ENCODE measurements around the gene FBXO48. TPM values are rescaled to one million over a fixed set of nuclear protein-coding genes. Genes with fewer than 3 reads are reported as not detected.

FBXO48 gene
- polyA plus RNA-seq, 1 donor (not counting 4 experiments of a cell fraction or from before 2014, with no cell fraction given): 1.9 TPM

DNA sequence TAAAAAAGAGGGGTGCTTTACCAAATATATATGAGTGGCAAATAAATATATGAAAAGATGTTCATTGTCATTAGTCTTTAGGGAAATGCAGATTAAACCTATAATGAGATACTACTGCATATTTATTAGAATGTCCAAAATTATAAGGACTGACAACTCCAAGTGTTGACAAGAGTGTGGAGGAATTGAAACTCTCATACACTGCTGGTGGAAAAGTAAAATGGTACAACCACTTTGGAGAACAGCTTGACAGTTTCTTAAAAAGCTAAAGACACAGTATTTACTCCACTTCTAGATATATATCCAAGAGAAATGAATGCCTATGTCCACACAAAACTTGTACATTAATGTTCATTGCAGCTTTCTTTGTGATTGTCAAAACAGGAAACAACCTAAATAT lies 51.6 kb downstream of the FBXO48 start:
- Histone ChIP-seq H3K9me3 (ENCODE audit: control insufficient read depth, low read depth, low read length) (no peaks in the 10 kb centered on the region), H3K4me1 (ENCODE audit: control insufficient read depth, extremely low read depth, insufficient read depth, low read length) (no peaks in the 10 kb centered on the region), H3K36me3 (ENCODE audit: control insufficient read depth in 2 of 2, extremely low read depth in 1 of 2, insufficient read depth in 2 of 2, low read length in 2 of 2) (no peaks in the 10 kb centered on the region), H4K20me1 (ENCODE audit: control insufficient read depth, extremely low read depth, insufficient read depth, low read length) (no peaks in the 10 kb centered on the region), H3K79me2 (ENCODE audit: control insufficient read depth, insufficient read depth, low read length) (no peaks in the 10 kb centered on the region), H3K9me1 (ENCODE audit: control insufficient read depth, extremely low read depth, insufficient read depth, low read length) (no peaks in the 10 kb centered on the region), H3K4me2 (ENCODE audit: control insufficient read depth, extremely low read depth, insufficient read depth, low read depth, low read length) (no peak overlapping the region), H3K27me3 (ENCODE audit: control insufficient read depth, extremely low read depth, insufficient read depth, low read length) (no peaks in the 10 kb centered on the region), H3K4me3 (ENCODE audit: control insufficient read depth in 2 of 3, extremely low read depth in 1 of 3, insufficient read depth in 2 of 3, low read depth in 1 of 3, low read length in 3 of 3) (no peak overlapping the region), H3K9ac (ENCODE audit: control insufficient read depth, extremely low read depth, insufficient read depth, low read length) (no peak overlapping the region), H3K27ac (ENCODE audit: control insufficient read depth, insufficient read depth, low read length) (no peak overlapping the region), H2AFZ (ENCODE audit: control insufficient read depth, low read length) (no peak overlapping the region)
- dilution Hi-C loops (cut with MboI; ENCODE audit: extremely low pct_ligation_motif_present, low sequenced_read_pairs): no loop called here
- FAIRE-seq (no peak), DNase-seq (ENCODE audit: low read depth, low spot score) (no peak)
- TF ChIP-seq EZH2 (IDR thresholded peaks at IDR 0.05; ENCODE audit: low read length): no peak
- TF ChIP-seq, protein P1, sequence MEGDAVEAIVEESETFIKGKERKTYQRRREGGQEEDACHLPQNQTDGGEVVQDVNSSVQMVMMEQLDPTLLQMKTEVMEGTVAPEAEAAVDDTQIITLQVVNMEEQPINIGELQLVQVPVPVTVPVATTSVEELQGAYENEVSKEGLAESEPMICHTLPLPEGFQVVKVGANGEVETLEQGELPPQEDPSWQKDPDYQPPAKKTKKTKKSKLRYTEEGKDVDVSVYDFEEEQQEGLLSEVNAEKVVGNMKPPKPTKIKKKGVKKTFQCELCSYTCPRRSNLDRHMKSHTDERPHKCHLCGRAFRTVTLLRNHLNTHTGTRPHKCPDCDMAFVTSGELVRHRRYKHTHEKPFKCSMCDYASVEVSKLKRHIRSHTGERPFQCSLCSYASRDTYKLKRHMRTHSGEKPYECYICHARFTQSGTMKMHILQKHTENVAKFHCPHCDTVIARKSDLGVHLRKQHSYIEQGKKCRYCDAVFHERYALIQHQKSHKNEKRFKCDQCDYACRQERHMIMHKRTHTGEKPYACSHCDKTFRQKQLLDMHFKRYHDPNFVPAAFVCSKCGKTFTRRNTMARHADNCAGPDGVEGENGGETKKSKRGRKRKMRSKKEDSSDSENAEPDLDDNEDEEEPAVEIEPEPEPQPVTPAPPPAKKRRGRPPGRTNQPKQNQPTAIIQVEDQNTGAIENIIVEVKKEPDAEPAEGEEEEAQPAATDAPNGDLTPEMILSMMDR (optimal IDR thresholded peaks at IDR 0.05 in 1 of 3, IDR thresholded peaks at IDR 0.05 in 1 of 3, conservative IDR thresholded peaks at IDR 0.05 in 1 of 3; ENCODE audit: extremely low read depth in 1 of 3, insufficient read depth in 2 of 3, low read length in 3 of 3): no peak

DNA sequence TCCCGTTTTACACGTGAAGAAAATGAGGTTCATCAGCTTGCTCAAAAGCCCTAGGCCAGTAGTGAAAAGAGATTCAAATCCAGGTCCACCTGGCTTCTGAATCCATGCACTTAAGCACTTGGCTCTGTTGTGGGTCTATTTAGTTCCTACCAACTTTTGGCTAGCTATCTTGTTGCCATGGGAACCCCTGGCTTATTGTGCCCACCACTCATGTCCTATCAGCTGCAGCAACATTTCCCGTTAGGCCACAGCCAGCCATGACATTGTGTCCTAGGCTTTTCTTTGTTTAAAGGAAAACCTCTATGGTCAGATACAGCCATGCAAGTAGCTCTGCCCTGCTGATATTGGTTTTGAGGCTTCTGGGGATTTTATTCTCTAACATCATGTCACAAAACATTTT lies 52.2 kb downstream of the FBXO48 start:
- TF ChIP-seq EZH2 (IDR thresholded peaks at IDR 0.05; ENCODE audit: low read length): no peak
- TF ChIP-seq, protein P1 (optimal IDR thresholded peaks at IDR 0.05 in 1 of 3, IDR thresholded peaks at IDR 0.05 in 1 of 3, conservative IDR thresholded peaks at IDR 0.05 in 1 of 3; ENCODE audit: extremely low read depth in 1 of 3, insufficient read depth in 2 of 3, low read length in 3 of 3): no peak
- H3K79me2 ChIP-seq (ENCODE audit: control insufficient read depth, insufficient read depth, low read length): no peaks in the 10 kb centered on the region
- H3K27ac ChIP-seq (ENCODE audit: control insufficient read depth, insufficient read depth, low read length): no peak overlapping the region
- FAIRE-seq (no peak), DNase-seq (ENCODE audit: low read depth, low spot score) (no peak)
- H3K4me2 ChIP-seq (ENCODE audit: control insufficient read depth, extremely low read depth, insufficient read depth, low read depth, low read length): no peak overlapping the region
- no peaks in the 10 kb centered on the region for H3K36me3 ChIP-seq (ENCODE audit: control insufficient read depth in 2 of 2, extremely low read depth in 1 of 2, insufficient read depth in 2 of 2, low read length in 2 of 2)
- H3K4me1 ChIP-seq (ENCODE audit: control insufficient read depth, extremely low read depth, insufficient read depth, low read length): no peaks in the 10 kb centered on the region
- no peak overlapping the region for H3K4me3 ChIP-seq (ENCODE audit: control insufficient read depth in 2 of 3, extremely low read depth in 1 of 3, insufficient read depth in 2 of 3, low read depth in 1 of 3, low read length in 3 of 3)
- no peaks in the 10 kb centered on the region for H3K27me3 ChIP-seq (ENCODE audit: control insufficient read depth, extremely low read depth, insufficient read depth, low read length)
- no peaks in the 10 kb centered on the region for H3K9me3 ChIP-seq (ENCODE audit: control insufficient read depth, low read depth, low read length)
- H4K20me1 ChIP-seq (ENCODE audit: control insufficient read depth, extremely low read depth, insufficient read depth, low read length): no peaks in the 10 kb centered on the region
- H3K9ac ChIP-seq (ENCODE audit: control insufficient read depth, extremely low read depth, insufficient read depth, low read length): no peak overlapping the region
- no peak overlapping the region for H2AFZ ChIP-seq (ENCODE audit: control insufficient read depth, low read length)
- dilution Hi-C loops (cut with MboI; ENCODE audit: extremely low pct_ligation_motif_present, low sequenced_read_pairs): no loop called here
- no peaks in the 10 kb centered on the region for H3K9me1 ChIP-seq (ENCODE audit: control insufficient read depth, extremely low read depth, insufficient read depth, low read length)
